ENCODE results near the gene MTMR10. TPM values are rescaled to one million over a fixed set of nuclear protein-coding genes. Genes with fewer than 3 reads are reported as not detected.

MTMR10 gene
- total and polyA plus RNA-seq, 5 donors from 2014 or later = 6.1 to 36.5 (median 6.6) TPM

GRCh38 chr15:31010036-31010435 lies 18.6 kb upstream of the MTMR10 start:
- Histone ChIP-seq H3K27ac (ENCODE audit: insufficient read depth, low read length, poor library complexity, severe bottlenecking) (no peak overlapping the region), H3K4me1 (ENCODE audit: control insufficient read depth, insufficient read depth, low read length, poor library complexity, severe bottlenecking) (no peaks in the 10 kb centered on the region), H3K27me3 (ENCODE audit: control insufficient read depth, insufficient read depth, low read length) (peaks cover 27% of the 10 kb centered on the region), H3K36me3 (ENCODE audit: control insufficient read depth, insufficient read depth, low read length) (no peaks in the 10 kb centered on the region), H3K9me3 (ENCODE audit: control insufficient read depth in 2 of 2, low read length in 2 of 2) (peaks cover 7 to 11% of the 10 kb centered on the region in 2 experiments), H3K4me3 (ENCODE audit: low read depth, low read length) (no peak overlapping the region)
- peaks cover 59% of the 10 kb centered on the region for H3K27me3 Mint-ChIP-seq
- H3K4me3 Mint-ChIP-seq = no peak overlapping the region
- H3K36me3 Mint-ChIP-seq = peaks cover 3% of the 10 kb centered on the region
- peaks cover 0 to 15% (median 10%) of the 10 kb centered on the region in 4 donors for H3K4me1 Mint-ChIP-seq
- no peak for ATAC-seq (ENCODE audit: low read depth in 2 of 2)
- peaks cover 1 to 10% (median 5%) of the 10 kb centered on the region in 7 donors for H3K9me3 Mint-ChIP-seq
- DNase-seq = no peak
- no peak overlapping the region for H3K27ac Mint-ChIP-seq

GRCh38 chr15:31005660-31006059 lies 14.2 kb upstream of the MTMR10 start:
- Histone ChIP-seq H3K27ac (ENCODE audit: insufficient read depth, low read length, poor library complexity, severe bottlenecking) (no peak overlapping the region), H3K27me3 (ENCODE audit: control insufficient read depth, insufficient read depth, low read length) (peaks cover 27% of the 10 kb centered on the region), H3K4me3 (ENCODE audit: low read depth, low read length) (no peak overlapping the region), H3K4me1 (ENCODE audit: control insufficient read depth, insufficient read depth, low read length, poor library complexity, severe bottlenecking) (peaks cover 3% of the 10 kb centered on the region), H3K36me3 (ENCODE audit: control insufficient read depth, insufficient read depth, low read length) (no peaks in the 10 kb centered on the region), H3K9me3 (ENCODE audit: control insufficient read depth in 2 of 2, low read length in 2 of 2) (no peaks in the 10 kb centered on the region)
- Mint-ChIP-seq H3K9me3 (no peaks in the 10 kb centered on the region), H3K27me3 (peaks cover 78% of the 10 kb centered on the region), H3K27ac (no peak overlapping the region), H3K4me1 (peaks cover 4 to 7% (median 5%) of the 10 kb centered on the region in 4 donors), H3K4me3 (no peak overlapping the region), H3K36me3 (no peaks in the 10 kb centered on the region)
- no peak for DNase-seq
- no peak for ATAC-seq (ENCODE audit: low read depth in 2 of 2)

- peaks cover 75% of the 10 kb centered on the region for H3K27me3 Mint-ChIP-seq
- H3K9me3 Mint-ChIP-seq = no peaks in the 10 kb centered on the region
- Histone ChIP-seq H3K27ac (ENCODE audit: insufficient read depth, low read length, poor library complexity, severe bottlenecking) (no peak overlapping the region), H3K4me3 (ENCODE audit: low read depth, low read length) (no peak overlapping the region), H3K36me3 (ENCODE audit: control insufficient read depth, insufficient read depth, low read length) (no peaks in the 10 kb centered on the region), H3K27me3 (ENCODE audit: control insufficient read depth, insufficient read depth, low read length) (peaks cover 28% of the 10 kb centered on the region), H3K4me1 (ENCODE audit: control insufficient read depth, insufficient read depth, low read length, poor library complexity, severe bottlenecking) (peaks cover 3% of the 10 kb centered on the region), H3K9me3 (ENCODE audit: control insufficient read depth in 2 of 2, low read length in 2 of 2) (no peaks in the 10 kb centered on the region)
- H3K4me3 Mint-ChIP-seq = peak overlapping the region in 1 of 4 donors; percentile 3
- ATAC-seq (ENCODE audit: low read depth in 2 of 2) = peak; percentile 20 to 52
- peak overlapping the region in 1 of 3 donors; percentile 10 for H3K27ac Mint-ChIP-seq
- H3K4me1 Mint-ChIP-seq = peaks cover 4 to 7% (median 5%) of the 10 kb centered on the region in 4 donors
- H3K36me3 Mint-ChIP-seq = no peaks in the 10 kb centered on the region
- DNase-seq = no peak
Observed at GRCh38 chr15:31004220-31004733, 12.8 kb upstream of the MTMR10 start.

- peaks cover 0 to 5% of the 10 kb centered on the region in 2 experiments for H3K9me3 ChIP-seq (ENCODE audit: control insufficient read depth in 2 of 2, low read length in 2 of 2)
- no peaks in the 10 kb centered on the region for H3K36me3 Mint-ChIP-seq
- peaks cover 0 to 2% (median 0%) of the 10 kb centered on the region in 7 donors for H3K9me3 Mint-ChIP-seq
- DNase-seq (no peak), ATAC-seq (ENCODE audit: low read depth in 2 of 2) (no peak)
- no peaks in the 10 kb centered on the region for H3K36me3 ChIP-seq (ENCODE audit: control insufficient read depth, insufficient read depth, low read length)
- peaks cover 4 to 7% (median 5%) of the 10 kb centered on the region in 4 donors for H3K4me1 Mint-ChIP-seq
- peaks cover 60% of the 10 kb centered on the region for H3K27me3 Mint-ChIP-seq
- no peak overlapping the region for H3K4me3 Mint-ChIP-seq
- no peak overlapping the region for H3K4me3 ChIP-seq (ENCODE audit: low read depth, low read length)
- no peak overlapping the region for H3K27ac ChIP-seq (ENCODE audit: insufficient read depth, low read length, poor library complexity, severe bottlenecking)
- no peak overlapping the region for H3K27ac Mint-ChIP-seq
- peaks cover 3% of the 10 kb centered on the region for H3K4me1 ChIP-seq (ENCODE audit: control insufficient read depth, insufficient read depth, low read length, poor library complexity, severe bottlenecking)
- H3K27me3 ChIP-seq (ENCODE audit: control insufficient read depth, insufficient read depth, low read length) = peaks cover 25% of the 10 kb centered on the region
Observed at GRCh38 chr15:31001702-31002101, 10.3 kb upstream of the MTMR10 start.

- Mint-ChIP-seq H3K4me1 (peaks cover 4 to 7% (median 5%) of the 10 kb centered on the region in 4 donors), H3K27me3 (peaks cover 58% of the 10 kb centered on the region), H3K9me3 (peaks cover 0 to 2% (median 0%) of the 10 kb centered on the region in 7 donors), H3K36me3 (no peaks in the 10 kb centered on the region), H3K4me3 (no peak overlapping the region), H3K27ac (no peak overlapping the region)
- Histone ChIP-seq H3K27ac (ENCODE audit: insufficient read depth, low read length, poor library complexity, severe bottlenecking) (no peak overlapping the region), H3K4me1 (ENCODE audit: control insufficient read depth, insufficient read depth, low read length, poor library complexity, severe bottlenecking) (peaks cover 3% of the 10 kb centered on the region), H3K4me3 (ENCODE audit: low read depth, low read length) (no peak overlapping the region), H3K9me3 (ENCODE audit: control insufficient read depth in 2 of 2, low read length in 2 of 2) (peaks cover 0 to 5% of the 10 kb centered on the region in 2 experiments), H3K27me3 (ENCODE audit: control insufficient read depth, insufficient read depth, low read length) (peaks cover 20% of the 10 kb centered on the region), H3K36me3 (ENCODE audit: control insufficient read depth, insufficient read depth, low read length) (no peaks in the 10 kb centered on the region)
- DNase-seq = no peak
- no peak for ATAC-seq (ENCODE audit: low read depth in 2 of 2)
Observed at GRCh38 chr15:30999729-31000128, 8.3 kb upstream of the MTMR10 start.

- H3K4me3 Mint-ChIP-seq = no peak overlapping the region
- Histone ChIP-seq H3K36me3 (ENCODE audit: control insufficient read depth, insufficient read depth, low read length) (no peaks in the 10 kb centered on the region), H3K4me1 (ENCODE audit: control insufficient read depth, insufficient read depth, low read length, poor library complexity, severe bottlenecking) (no peaks in the 10 kb centered on the region), H3K9me3 (ENCODE audit: control insufficient read depth in 2 of 2, low read length in 2 of 2) (peaks cover 0 to 5% of the 10 kb centered on the region in 2 experiments), H3K4me3 (ENCODE audit: low read depth, low read length) (no peak overlapping the region), H3K27me3 (ENCODE audit: control insufficient read depth, insufficient read depth, low read length) (peaks cover 9% of the 10 kb centered on the region), H3K27ac (ENCODE audit: insufficient read depth, low read length, poor library complexity, severe bottlenecking) (no peak overlapping the region)
- DNase-seq = peak in 1 of 3 donors; percentile 19
- no peaks in the 10 kb centered on the region for H3K36me3 Mint-ChIP-seq
- peaks cover 0 to 2% (median 0%) of the 10 kb centered on the region in 4 donors for H3K4me1 Mint-ChIP-seq
- H3K27ac Mint-ChIP-seq = no peak overlapping the region
- peaks cover 0 to 2% (median 0%) of the 10 kb centered on the region in 7 donors for H3K9me3 Mint-ChIP-seq
- peaks cover 53% of the 10 kb centered on the region for H3K27me3 Mint-ChIP-seq
- no peak for ATAC-seq (ENCODE audit: low read depth in 2 of 2)
Observed at GRCh38 chr15:30997270-30997669, 5.8 kb upstream of the MTMR10 start.

- Histone ChIP-seq H3K27me3 (ENCODE audit: control insufficient read depth, insufficient read depth, low read length) (no peaks in the 10 kb centered on the region), H3K9me3 (ENCODE audit: control insufficient read depth in 2 of 2, low read length in 2 of 2) (no peaks in the 10 kb centered on the region), H3K4me1 (ENCODE audit: control insufficient read depth, insufficient read depth, low read length, poor library complexity, severe bottlenecking) (peaks cover 35% of the 10 kb centered on the region), H3K27ac (ENCODE audit: insufficient read depth, low read length, poor library complexity, severe bottlenecking) (peak overlapping the region; percentile 70), H3K36me3 (ENCODE audit: control insufficient read depth, insufficient read depth, low read length) (no peaks in the 10 kb centered on the region), H3K4me3 (ENCODE audit: low read depth, low read length) (peak overlapping the region; percentile 59)
- Mint-ChIP-seq H3K36me3 (peaks cover 6% of the 10 kb centered on the region), H3K4me1 (peaks cover 15 to 39% (median 18%) of the 10 kb centered on the region in 4 donors), H3K27ac (peak overlapping the region; percentile 73 to 90 (median 76)), H3K27me3 (peaks cover 27% of the 10 kb centered on the region), H3K4me3 (peak overlapping the region; percentile 85 to 91 (median 88)), H3K9me3 (peaks cover 0 to 4% (median 1%) of the 10 kb centered on the region in 7 donors)
- no peak for ATAC-seq (ENCODE audit: low read depth in 2 of 2)
- DNase-seq = no peak
Observed at GRCh38 chr15:30992249-30992864, 929 bp upstream of the MTMR10 start.
